ENCODE results near the gene SUGCT. TPM values are rescaled to one million over a fixed set of nuclear protein-coding genes. Genes with fewer than 3 reads are reported as not detected.

SUGCT gene
- total and polyA plus RNA-seq, 2 of the 13 experiments (the other 11 are each of a cell fraction or from before 2014, with no cell fraction given), result 10.1 to 22.2 TPM

DNA sequence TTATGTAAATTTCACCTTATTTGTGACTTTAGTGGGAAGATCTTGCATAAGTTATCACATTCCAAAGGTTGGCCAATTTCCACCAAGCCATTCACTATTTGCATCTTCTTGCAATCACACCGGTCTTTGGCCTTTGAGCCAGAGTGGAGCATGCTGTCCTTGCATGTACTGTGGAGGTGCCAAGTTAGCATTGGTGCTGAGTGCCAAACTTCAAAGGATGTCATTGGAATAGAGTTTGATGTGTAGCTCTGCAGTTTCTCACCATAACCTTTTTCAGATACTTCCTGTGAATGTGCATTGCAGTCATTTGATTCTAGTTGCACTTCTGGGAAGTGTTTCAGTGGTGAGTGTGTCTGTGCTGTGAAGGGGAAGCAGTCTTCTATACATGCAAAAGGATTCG lies 620.6 kb downstream of the SUGCT start:
- WGBS (ENCODE audit: low lambda C conversion rate), result 15% methylated on average over 2 of the region's 2 CpGs
- intact Hi-C loops (cut with micrococcal nuclease; ENCODE audit: unreplicated experiment), result no loop called here
- ATAC-seq, result peak; percentile 96
- POLR2A ChIA-PET, result no interaction called here
- FAIRE-seq, result peak; percentile 54
- H3K9me3 ChIP-seq (ENCODE audit: low read length), result no peaks in the 10 kb centered on the region
- H2AFZ ChIP-seq (ENCODE audit: low read length), result no peak overlapping the region
- H3K4me1 ChIP-seq (ENCODE audit: insufficient read depth, low read length), result peaks cover 49% of the 10 kb centered on the region
- H4K20me1 ChIP-seq (ENCODE audit: insufficient read depth, low read length), result no peaks in the 10 kb centered on the region
- no peak overlapping the region for H3K4me3 ChIP-seq (replicated peaks in 1 of 3; ENCODE audit: insufficient read depth in 1 of 3, low read depth in 2 of 3, low read length in 3 of 3)
- no peaks in the 10 kb centered on the region for H3K36me3 ChIP-seq (replicated peaks in 1 of 2; ENCODE audit: control insufficient read depth in 1 of 2, insufficient read depth in 2 of 2, low read length in 2 of 2)
- CTCF ChIA-PET (ENCODE audit: low intra/inter-chr PET ratio, low total read pairs), result no interaction called here
- DNase-seq (ENCODE audit: low spot score), result peak; percentile 87
- no TSS peak for BruUV-seq (replicated peaks)
- peak overlapping the region; percentile 56 for H3K27ac ChIP-seq (ENCODE audit: extremely low read length, insufficient read depth, low read length)
- in situ Hi-C loops (cut with HindIII; ENCODE audit: extremely low pct_ligation_motif_present, low pct_unique_long_range_greater_than_20kb), result no loop called here
- no peak overlapping the region for H3K9ac ChIP-seq (ENCODE audit: insufficient read depth, low read depth, low read length)
- no peaks in the 10 kb centered on the region for H3K79me2 ChIP-seq (ENCODE audit: insufficient read depth, low read length)
- H3K4me2 ChIP-seq (ENCODE audit: low read depth, low read length), result no peak overlapping the region
- no peaks in the 10 kb centered on the region for H3K27me3 ChIP-seq (ENCODE audit: control insufficient read depth in 1 of 2, insufficient read depth in 2 of 2, low read length in 2 of 2)
- TF ChIP-seq ZNF577 (CRISPR knock-in tag; IDR thresholded peaks at IDR 0.05; ENCODE audit: borderline replicate concordance, low read depth) (no peak), ZNF335 (CRISPR knock-in tag; IDR thresholded peaks at IDR 0.05) (no peak), BRCA1 (CRISPR knock-in tag; IDR thresholded peaks at IDR 0.05) (no peak), ZNF292 (CRISPR knock-in tag; IDR thresholded peaks at IDR 0.05; ENCODE audit: borderline replicate concordance, low read depth) (peak; percentile 61; the same call in 1 of the 2 replicates), ZNF891 (CRISPR knock-in tag; IDR thresholded peaks at IDR 0.05) (no peak), HNRNPLL (IDR thresholded peaks at IDR 0.05; ENCODE audit: low read depth, low read length, poor library complexity, severe bottlenecking) (no peak), TBX3 (IDR thresholded peaks at IDR 0.05; ENCODE audit: borderline replicate concordance) (peak; percentile 92), ARNT2 (CRISPR knock-in tag; IDR thresholded peaks at IDR 0.05; ENCODE audit: low read depth) (0 out of 2 replicates have a peak, but pooled peaks have one; percentile 35), ASH2L (IDR thresholded peaks at IDR 0.05; ENCODE audit: insufficient read length, low read depth, low read length) (peak; percentile 49), ZNF569 (CRISPR knock-in tag; IDR thresholded peaks at IDR 0.05; ENCODE audit: borderline replicate concordance) (no peak), ZNF75D (CRISPR knock-in tag; IDR thresholded peaks at IDR 0.05; ENCODE audit: borderline replicate concordance) (no peak), ZNF766 (CRISPR knock-in tag; IDR thresholded peaks at IDR 0.05; ENCODE audit: borderline replicate concordance) (no peak), NFRKB (IDR thresholded peaks at IDR 0.05) (no peak)
- TF ChIP-seq, protein P1, sequence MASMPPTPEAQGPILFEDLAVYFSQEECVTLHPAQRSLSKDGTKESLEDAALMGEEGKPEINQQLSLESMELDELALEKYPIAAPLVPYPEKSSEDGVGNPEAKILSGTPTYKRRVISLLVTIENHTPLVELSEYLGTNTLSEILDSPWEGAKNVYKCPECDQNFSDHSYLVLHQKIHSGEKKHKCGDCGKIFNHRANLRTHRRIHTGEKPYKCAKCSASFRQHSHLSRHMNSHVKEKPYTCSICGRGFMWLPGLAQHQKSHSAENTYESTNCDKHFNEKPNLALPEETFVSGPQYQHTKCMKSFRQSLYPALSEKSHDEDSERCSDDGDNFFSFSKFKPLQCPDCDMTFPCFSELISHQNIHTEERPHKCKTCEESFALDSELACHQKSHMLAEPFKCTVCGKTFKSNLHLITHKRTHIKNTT (CRISPR knock-in tag; IDR thresholded peaks at IDR 0.05), result no peak
- TF ChIP-seq, protein P2, sequence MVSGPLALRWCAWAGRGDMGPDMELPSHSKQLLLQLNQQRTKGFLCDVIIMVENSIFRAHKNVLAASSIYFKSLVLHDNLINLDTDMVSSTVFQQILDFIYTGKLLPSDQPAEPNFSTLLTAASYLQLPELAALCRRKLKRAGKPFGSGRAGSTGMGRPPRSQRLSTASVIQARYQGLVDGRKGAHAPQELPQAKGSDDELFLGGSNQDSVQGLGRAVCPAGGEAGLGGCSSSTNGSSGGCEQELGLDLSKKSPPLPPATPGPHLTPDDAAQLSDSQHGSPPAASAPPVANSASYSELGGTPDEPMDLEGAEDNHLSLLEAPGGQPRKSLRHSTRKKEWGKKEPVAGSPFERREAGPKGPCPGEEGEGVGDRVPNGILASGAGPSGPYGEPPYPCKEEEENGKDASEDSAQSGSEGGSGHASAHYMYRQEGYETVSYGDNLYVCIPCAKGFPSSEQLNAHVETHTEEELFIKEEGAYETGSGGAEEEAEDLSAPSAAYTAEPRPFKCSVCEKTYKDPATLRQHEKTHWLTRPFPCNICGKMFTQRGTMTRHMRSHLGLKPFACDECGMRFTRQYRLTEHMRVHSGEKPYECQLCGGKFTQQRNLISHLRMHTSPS (CRISPR knock-in tag; IDR thresholded peaks at IDR 0.05; ENCODE audit: low read depth), result peak; percentile 68; the same call in 1 of the 2 replicates
- TF ChIP-seq, protein P3, sequence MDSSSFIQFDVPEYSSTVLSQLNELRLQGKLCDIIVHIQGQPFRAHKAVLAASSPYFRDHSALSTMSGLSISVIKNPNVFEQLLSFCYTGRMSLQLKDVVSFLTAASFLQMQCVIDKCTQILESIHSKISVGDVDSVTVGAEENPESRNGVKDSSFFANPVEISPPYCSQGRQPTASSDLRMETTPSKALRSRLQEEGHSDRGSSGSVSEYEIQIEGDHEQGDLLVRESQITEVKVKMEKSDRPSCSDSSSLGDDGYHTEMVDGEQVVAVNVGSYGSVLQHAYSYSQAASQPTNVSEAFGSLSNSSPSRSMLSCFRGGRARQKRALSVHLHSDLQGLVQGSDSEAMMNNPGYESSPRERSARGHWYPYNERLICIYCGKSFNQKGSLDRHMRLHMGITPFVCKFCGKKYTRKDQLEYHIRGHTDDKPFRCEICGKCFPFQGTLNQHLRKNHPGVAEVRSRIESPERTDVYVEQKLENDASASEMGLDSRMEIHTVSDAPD (CRISPR knock-in tag; IDR thresholded peaks at IDR 0.05), result peak; percentile 84; the same call in 1 of the 2 replicates
- TF ChIP-seq, protein P4, sequence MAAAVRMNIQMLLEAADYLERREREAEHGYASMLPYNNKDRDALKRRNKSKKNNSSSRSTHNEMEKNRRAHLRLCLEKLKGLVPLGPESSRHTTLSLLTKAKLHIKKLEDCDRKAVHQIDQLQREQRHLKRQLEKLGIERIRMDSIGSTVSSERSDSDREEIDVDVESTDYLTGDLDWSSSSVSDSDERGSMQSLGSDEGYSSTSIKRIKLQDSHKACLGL (CRISPR knock-in tag; IDR thresholded peaks at IDR 0.05), result no peak
